Transverse colon (tissue), 4 donors: ENCODE data around the gene AIMP1.

Source experiments
- EP300 ChIP-seq: sonication (generic); formaldehyde crosslinking; IDR thresholded peaks from one replicate; pipeline ENCODE4 v1.6.1; 2017; ENCODE audit warnings: antibody characterized with exemption, low read depth
- POLR2A ChIP-seq: fragments of 450-650 bp; IDR thresholded peaks from one replicate; pipeline ENCODE4 v1.6.1; 2016; ENCODE audit warnings: antibody characterized with exemption, mild to moderate bottlenecking, moderate library complexity
- POLR2AphosphoS5 ChIP-seq, 3 donors: sonication (generic); formaldehyde crosslinking; IDR thresholded peaks; one replicate each; pipeline ENCODE4 v1.6.1; 2016; ENCODE audit warnings: antibody characterized with exemption in 3 of 3
- TF ChIP-seq, protein P1 (sequence below), 5 experiments: fragments of 200-600 bp in 3 of 5; fragments of 450-650 bp in 2 of 5; sonication (generic) in 3 of 5; IDR thresholded peaks; 1 replicate in 2 of 5; 2 replicates in 3 of 5; pipeline ENCODE4 v1.5.1; 2016 to 2017; ENCODE audit warnings: antibody characterized with exemption in 5 of 5, inconsistent platforms in 3 of 5, mild to moderate bottlenecking in 2 of 5, moderate library complexity in 1 of 5

DNA sequence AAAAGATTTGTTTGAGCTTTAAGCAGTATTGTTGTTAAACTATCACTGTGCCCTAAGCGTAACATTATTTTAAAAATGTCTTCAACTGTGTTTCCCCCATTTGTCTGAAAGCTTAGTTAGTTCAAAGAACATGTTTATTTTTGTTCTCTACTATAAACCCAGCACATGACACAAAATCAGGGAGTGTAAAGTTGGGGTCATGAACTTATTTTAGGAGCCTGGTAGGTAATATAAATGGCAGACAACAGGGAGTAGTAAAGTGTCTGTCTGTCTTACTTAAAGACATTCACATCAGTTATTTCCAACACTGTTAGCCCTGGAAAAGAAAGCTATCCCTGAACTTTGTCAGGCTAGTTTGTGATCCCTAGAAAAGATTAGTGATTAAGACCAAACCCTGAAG is 3.9 kb downstream of the AIMP1 start:
- no peak for TF ChIP-seq POLR2A
- TF ChIP-seq, protein P1, sequence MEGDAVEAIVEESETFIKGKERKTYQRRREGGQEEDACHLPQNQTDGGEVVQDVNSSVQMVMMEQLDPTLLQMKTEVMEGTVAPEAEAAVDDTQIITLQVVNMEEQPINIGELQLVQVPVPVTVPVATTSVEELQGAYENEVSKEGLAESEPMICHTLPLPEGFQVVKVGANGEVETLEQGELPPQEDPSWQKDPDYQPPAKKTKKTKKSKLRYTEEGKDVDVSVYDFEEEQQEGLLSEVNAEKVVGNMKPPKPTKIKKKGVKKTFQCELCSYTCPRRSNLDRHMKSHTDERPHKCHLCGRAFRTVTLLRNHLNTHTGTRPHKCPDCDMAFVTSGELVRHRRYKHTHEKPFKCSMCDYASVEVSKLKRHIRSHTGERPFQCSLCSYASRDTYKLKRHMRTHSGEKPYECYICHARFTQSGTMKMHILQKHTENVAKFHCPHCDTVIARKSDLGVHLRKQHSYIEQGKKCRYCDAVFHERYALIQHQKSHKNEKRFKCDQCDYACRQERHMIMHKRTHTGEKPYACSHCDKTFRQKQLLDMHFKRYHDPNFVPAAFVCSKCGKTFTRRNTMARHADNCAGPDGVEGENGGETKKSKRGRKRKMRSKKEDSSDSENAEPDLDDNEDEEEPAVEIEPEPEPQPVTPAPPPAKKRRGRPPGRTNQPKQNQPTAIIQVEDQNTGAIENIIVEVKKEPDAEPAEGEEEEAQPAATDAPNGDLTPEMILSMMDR (IDR thresholded peaks at IDR 0.05), result no peak
- TF ChIP-seq POLR2AphosphoS5 (IDR thresholded peaks at IDR 0.05), result no peak
- TF ChIP-seq EP300, result no peak
